GM21390 (cell line): ENCODE data around the gene TPST2.

Experiments used
- ATAC-seq: cut with Tn5 transposase; IDR thresholded peaks from one replicate; pipeline ENCODE4 v1.9.1; 2021; ENCODE audit not compliant: unreplicated experiment

Gene TPST2

DNA sequence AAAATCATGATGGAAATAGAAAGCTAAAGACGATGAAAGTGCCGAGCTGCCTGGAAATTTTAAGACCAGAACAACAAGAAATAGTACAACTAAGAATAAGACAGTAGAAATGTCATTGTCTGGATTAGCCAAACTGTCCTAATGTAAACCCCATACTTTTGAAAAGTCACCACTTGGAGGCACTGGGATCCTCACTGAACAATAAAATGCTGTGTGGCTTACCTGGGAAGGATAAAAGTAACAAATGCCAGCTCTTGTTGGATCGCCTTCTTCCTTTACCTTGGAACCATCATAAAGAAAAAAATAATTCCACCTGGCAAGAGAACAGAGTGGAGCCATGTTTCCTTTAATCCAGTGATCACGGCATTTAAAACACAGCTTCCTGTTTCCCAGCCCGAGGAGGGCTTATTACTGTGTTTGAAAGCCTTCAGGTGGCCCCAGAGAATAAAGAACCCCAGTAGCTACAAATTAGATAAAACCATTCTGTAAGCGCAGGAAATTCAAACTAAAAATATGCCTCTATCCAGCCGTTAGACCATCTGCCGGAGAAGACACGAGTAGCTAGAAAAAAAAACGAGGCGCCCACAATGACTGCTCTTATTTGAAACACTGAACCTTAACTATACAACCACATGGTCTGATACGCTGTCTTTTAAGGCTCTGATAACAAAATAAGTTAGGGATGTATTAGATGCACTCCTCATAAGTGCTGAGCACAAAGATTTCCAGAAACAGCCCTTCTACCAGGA is 110.7 kb downstream of the TPST2 start:
- ATAC-seq = no peak

DNA sequence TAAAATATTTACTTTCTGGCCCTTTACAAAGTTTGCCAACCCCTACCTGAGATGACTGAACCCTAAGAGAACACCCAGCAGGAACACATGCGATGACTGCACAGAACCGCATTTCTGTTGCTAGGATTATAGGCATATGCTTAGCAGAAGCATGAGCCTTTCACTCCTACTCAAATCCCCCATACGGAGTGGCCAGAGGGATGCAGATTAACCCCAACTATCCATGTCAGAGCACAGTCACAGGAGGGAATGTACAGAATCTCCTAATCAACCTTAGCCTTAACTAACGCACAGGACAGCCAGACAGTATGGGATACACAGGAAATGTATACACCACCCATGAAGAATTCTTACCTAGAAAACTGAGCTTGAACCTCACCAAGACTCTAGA is 112.6 kb downstream of the TPST2 start:
- ATAC-seq = no peak

DNA sequence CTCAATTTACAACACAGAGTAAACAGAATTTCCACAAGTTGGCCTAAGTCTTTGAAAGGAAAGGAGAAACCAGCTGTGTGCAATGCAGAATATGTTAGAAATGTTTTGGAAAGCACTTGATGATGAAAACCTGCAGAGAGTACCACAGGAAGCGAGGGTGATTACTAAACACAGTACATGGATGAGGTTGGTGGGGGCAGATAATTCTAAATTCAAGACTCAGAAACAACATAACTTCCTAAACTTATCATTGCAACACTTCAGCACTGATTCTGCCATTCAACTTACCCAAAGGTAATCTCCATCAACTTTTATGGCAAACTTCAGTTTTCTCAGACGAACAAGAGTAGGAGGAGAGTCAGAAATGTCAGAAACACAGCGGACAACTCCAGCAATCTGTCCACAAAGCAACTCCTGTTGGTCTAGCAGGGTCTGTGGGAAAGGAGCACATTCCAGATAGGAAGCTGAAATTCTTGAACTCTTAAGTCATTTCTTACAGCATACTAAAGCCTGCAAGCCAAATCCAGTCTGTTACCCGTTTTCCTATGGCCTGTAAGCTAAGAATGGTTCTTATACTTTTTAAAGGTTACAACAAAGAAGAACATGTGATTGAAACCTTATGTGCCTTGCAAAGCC is 113.1 kb downstream of the TPST2 start:
- no peak for ATAC-seq

DNA sequence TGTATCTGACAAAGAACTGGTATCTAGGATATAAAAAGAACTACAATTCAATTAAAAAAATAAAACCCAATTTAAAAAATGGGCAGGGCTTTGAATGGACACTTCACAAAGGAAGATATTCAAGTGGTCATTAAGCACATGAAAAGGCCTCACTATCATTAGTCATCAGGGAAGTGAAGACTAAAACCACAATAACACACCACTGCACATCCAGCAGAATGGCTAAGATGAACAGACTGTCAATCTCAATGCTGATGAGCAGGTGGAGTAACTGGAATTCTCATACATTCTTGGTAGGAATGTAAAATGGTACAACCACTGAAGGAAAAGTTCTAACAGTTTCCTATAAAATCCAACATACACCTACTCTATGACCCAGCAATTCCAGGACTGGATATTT is 115.2 kb downstream of the TPST2 start:
- ATAC-seq = no peak
